ENCODE measurements around the gene GDF7.

GRCh38 chr2:20666304-20667150 lies at the start of gene GDF7:
- TF ChIP-seq POLR2A (IDR thresholded peaks at IDR 0.05) (no peak), CTCF (IDR thresholded peaks at IDR 0.05) (no peak), POLR2AphosphoS5 (IDR thresholded peaks at IDR 0.05) (no peak)
